Head of caudate nucleus (tissue), 42 donors: Measurements from ENCODE around the gene RNU5B-1.
A peak's percentile ranks its signal among the peaks of the same experiment; 100 is the strongest.

Experiments
- DNase-seq, 42 donors: peaks; one replicate each; pipeline versions ENCODE4 v3.0.0 to v3.0.0-alpha.2; 2020 to 2021; ENCODE audit warnings: mixed read lengths in 7 of 42
- intact Hi-C: fragments of 100-400 bp; cut with DNase I; formaldehyde crosslinking; loops from one replicate; pipeline ENCODE4 v1.15.0; 2022

Gene RNU5B-1

GRCh38 chr15:65304381-65305149 is at the start of gene RNU5B-1:
RNU5B-1 (plus strand) TSS chr15:65304677.
- peak; percentile 35 to 91 (median 79) for DNase-seq
- intact Hi-C loops: no loop called here

GRCh38 chr15:65254758-65255157 is 49.7 kb upstream of the RNU5B-1 start:
- intact Hi-C loops: no loop called here
- DNase-seq: no peak

- intact Hi-C loops: no loop called here
- no peak for DNase-seq
These were observed 48.9 kb upstream of the RNU5B-1 start for GRCh38 chr15:65255486-65256140.

- no peak for DNase-seq
- intact Hi-C loops: no loop called here
These were observed 45.9 kb upstream of the RNU5B-1 start for GRCh38 chr15:65258375-65259262.

GRCh38 chr15:65259367-65259797 is 45.1 kb upstream of the RNU5B-1 start:
- intact Hi-C loops: no loop called here
- no peak for DNase-seq

GRCh38 chr15:65260968-65261367 is 43.5 kb upstream of the RNU5B-1 start:
- intact Hi-C loops: no loop called here
- DNase-seq: no peak

- intact Hi-C loops: no loop called here
These were observed 41.2 kb upstream of the RNU5B-1 start for GRCh38 chr15:65263313-65263712.

GRCh38 chr15:65264863-65265430 is 39.5 kb upstream of the RNU5B-1 start:
- intact Hi-C loops: no loop called here

More at GRCh38 chr15:65263313-65263712, 41.2 kb upstream of the RNU5B-1 start:
- DNase-seq: no peak

GRCh38 chr15:65266469-65266868 is 38.0 kb upstream of the RNU5B-1 start:
- DNase-seq: no peak
- intact Hi-C loops: no loop called here

More at GRCh38 chr15:65264863-65265430, 39.5 kb upstream of the RNU5B-1 start:
- no peak for DNase-seq

- intact Hi-C loops: no loop called here
- DNase-seq: no peak
These were observed 36.1 kb upstream of the RNU5B-1 start for GRCh38 chr15:65268411-65268810.

- DNase-seq: peak; percentile 36 to 88 (median 70)
- intact Hi-C loops: loop anchor here (10.0 kb wide), 1 partner anchor 76 kb away; no protein-coding TSS in a partner anchor
These were observed 33.5 kb upstream of the RNU5B-1 start for GRCh38 chr15:65270811-65271545.

GRCh38 chr15:65275104-65275727 is 29.3 kb upstream of the RNU5B-1 start:
- DNase-seq: no peak
- intact Hi-C loops: loop anchor here (10.0 kb wide), 1 partner anchor 80 kb away; no protein-coding TSS in a partner anchor

GRCh38 chr15:65275728-65276126 is 28.8 kb upstream of the RNU5B-1 start:
- DNase-seq: no peak
- intact Hi-C loops: loop anchor here (10.0 kb wide), 1 partner anchor 81 kb away; no protein-coding TSS in a partner anchor

- intact Hi-C loops: loop anchor here (10.0 kb wide), 1 partner anchor 82 kb away; no protein-coding TSS in a partner anchor
- no peak for DNase-seq
These were observed 27.5 kb upstream of the RNU5B-1 start for GRCh38 chr15:65277015-65277414.

GRCh38 chr15:65278480-65278879 is 26.0 kb upstream of the RNU5B-1 start:
- intact Hi-C loops: loop anchor here (10.0 kb wide), 1 partner anchor 84 kb away; no protein-coding TSS in a partner anchor
- no peak for DNase-seq

- DNase-seq: no peak
- intact Hi-C loops: no loop called here
These were observed 19.0 kb upstream of the RNU5B-1 start for GRCh38 chr15:65285291-65286068.
